Spleen (tissue), 7 donors: ENCODE measurements around the gene DDX56.

Experiments
- POLR2A ChIP-seq, 3 donors: fragments of 450-650 bp; IDR thresholded peaks; one replicate each; pipeline ENCODE4 v1.5.1; 2017; ENCODE audit warnings: antibody characterized with exemption in 3 of 3, mild to moderate bottlenecking in 1 of 3
- TF ChIP-seq, protein P1 (sequence below), 11 experiments: fragments of 200-600 bp in 7 of 11; fragments of 450-650 bp in 4 of 11; sonication (generic) in 4 of 11; IDR thresholded peaks in 8 of 11; conservative IDR thresholded peaks in 3 of 11; 1 replicate in 7 of 11; 2 replicates in 4 of 11; pipeline versions ENCODE4 v1.4.0 to v1.8.0; 2016 to 2021; ENCODE audit warnings: antibody characterized with exemption in 11 of 11, inconsistent platforms in 4 of 11, mild to moderate bottlenecking in 1 of 11
- donor health status: DM: no; HTN: no; CAD: no; lungs with moderate emphysema.
- donor health status: DM: no; HTN: no; CAD: no.
- donor health status: DM: no; HTN: no; CAD: no.

DNA sequence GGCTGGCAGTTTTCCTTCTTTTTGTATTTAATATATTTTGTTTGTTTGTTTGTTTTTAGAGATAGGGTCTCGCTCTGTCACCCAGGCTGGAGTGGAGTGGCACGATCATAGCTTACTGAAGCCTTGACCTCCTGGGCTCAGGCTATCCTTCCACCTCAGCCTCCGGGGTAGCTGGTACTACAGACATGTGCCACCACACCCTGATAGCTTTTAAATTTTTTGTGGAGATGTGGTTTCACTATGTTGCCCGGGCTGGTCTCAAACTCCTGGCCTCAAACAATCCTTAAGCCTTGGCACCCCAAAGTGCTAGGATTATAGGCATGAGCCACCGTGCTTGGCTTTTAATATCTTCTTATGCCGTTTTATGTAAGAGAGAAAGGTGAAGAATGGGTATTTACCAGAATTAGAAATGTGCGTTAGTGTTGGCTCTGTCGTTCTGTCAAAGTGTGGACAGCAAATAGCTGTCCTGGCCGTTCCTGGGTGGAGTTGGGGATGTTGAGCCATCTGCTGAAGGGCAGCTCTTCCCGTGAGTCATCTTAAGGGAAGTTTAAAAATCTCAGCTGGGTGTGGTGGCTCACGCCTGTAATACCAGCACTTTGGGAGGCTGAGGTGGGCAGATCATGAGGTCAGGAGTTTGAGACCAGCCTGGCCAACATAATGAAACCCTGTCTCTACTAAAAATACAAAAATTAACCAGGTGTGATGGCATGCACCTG is 47.5 kb upstream of the DDX56 start:
- TF ChIP-seq, protein P1, sequence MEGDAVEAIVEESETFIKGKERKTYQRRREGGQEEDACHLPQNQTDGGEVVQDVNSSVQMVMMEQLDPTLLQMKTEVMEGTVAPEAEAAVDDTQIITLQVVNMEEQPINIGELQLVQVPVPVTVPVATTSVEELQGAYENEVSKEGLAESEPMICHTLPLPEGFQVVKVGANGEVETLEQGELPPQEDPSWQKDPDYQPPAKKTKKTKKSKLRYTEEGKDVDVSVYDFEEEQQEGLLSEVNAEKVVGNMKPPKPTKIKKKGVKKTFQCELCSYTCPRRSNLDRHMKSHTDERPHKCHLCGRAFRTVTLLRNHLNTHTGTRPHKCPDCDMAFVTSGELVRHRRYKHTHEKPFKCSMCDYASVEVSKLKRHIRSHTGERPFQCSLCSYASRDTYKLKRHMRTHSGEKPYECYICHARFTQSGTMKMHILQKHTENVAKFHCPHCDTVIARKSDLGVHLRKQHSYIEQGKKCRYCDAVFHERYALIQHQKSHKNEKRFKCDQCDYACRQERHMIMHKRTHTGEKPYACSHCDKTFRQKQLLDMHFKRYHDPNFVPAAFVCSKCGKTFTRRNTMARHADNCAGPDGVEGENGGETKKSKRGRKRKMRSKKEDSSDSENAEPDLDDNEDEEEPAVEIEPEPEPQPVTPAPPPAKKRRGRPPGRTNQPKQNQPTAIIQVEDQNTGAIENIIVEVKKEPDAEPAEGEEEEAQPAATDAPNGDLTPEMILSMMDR (IDR thresholded peaks at IDR 0.05 in 8 of 11, conservative IDR thresholded peaks at IDR 0.05 in 3 of 11): no peak
- TF ChIP-seq POLR2A (IDR thresholded peaks at IDR 0.05): no peak
